ENCODE measurements around the gene HPCAL1. TPM values are rescaled to one million over a fixed set of nuclear protein-coding genes. Genes with fewer than 3 reads are reported as not detected.

HPCAL1 gene
- total and polyA plus RNA-seq, 10 of the 15 experiments (the other 5 are each of a cell fraction or from before 2014, with no cell fraction given), result 0.40 to 12.8 (median 7.9) TPM

DNA sequence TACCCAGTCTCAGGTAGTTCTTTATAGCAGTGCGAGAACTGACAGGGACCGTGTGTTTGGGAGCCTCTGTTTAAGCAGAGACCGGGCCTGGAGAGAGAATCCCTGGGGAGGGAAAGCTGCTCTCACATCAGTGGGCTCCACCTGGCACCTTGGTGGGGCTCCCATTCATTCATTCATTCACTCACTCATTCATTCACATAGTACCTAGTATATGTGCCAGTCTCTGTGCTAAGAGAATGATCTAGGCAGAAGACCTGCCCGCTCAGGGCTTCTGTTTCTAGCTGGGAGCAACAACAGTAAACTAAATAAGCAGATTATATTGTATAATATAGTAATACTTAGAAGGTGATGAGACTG lies 17.8 kb downstream of the HPCAL1 start:
- H3K4me3 ChIP-seq, result no peak overlapping the region
- no TSS peak for BruUV-seq (replicated peaks)
- ATAC-seq, result no peak
- ChIA-PET SMC1A (ENCODE audit: uncharacterized antibody, unreplicated experiment) (interaction anchor here (1.1 kb wide), 1 partner anchor 13 kb away, joined by 3 read pairs; no protein-coding TSS in a partner anchor), CTCF (interaction anchor here (0.5 kb wide), 1 partner anchor 15 kb away, joined by 3 read pairs; no protein-coding TSS in a partner anchor), POLR2A (no interaction called here), RAD21 (ENCODE audit: unreplicated experiment) (no interaction called here)
- H3K27ac ChIP-seq (ENCODE audit: control insufficient read depth, insufficient read depth), result no peak overlapping the region
- H3K4me2 ChIP-seq (ENCODE audit: control insufficient read depth, insufficient read depth), result no peak overlapping the region
- no peaks in the 10 kb centered on the region for H4K20me1 ChIP-seq (ENCODE audit: control insufficient read depth, insufficient read depth)
- H3K27me3 ChIP-seq (replicated peaks in 1 of 2; ENCODE audit: control insufficient read depth in 2 of 2, insufficient read depth in 2 of 2, low read length in 1 of 2), result no peaks in the 10 kb centered on the region
- no peak overlapping the region for H2AFZ ChIP-seq (ENCODE audit: control insufficient read depth, low read depth, low read length)
- FAIRE-seq, result no peak
- no peak overlapping the region for H3K9ac ChIP-seq (ENCODE audit: control insufficient read depth, insufficient read depth, low read length)
- 91% methylated on average over 4 of the region's 4 CpGs for WGBS (ENCODE audit: insufficient coverage, insufficient replicate concordance, low lambda C conversion rate, missing lambda C conversion rate)
- peak; percentile 66 for TF ChIP-seq ZNF24 (IDR thresholded peaks at IDR 0.05)
- TF ChIP-seq STAT1 (conservative IDR thresholded peaks at IDR 0.05), result no peak
- H3K36me3 ChIP-seq (ENCODE audit: control insufficient read depth in 2 of 2, insufficient read depth in 2 of 2, low read length in 1 of 2), result no peaks in the 10 kb centered on the region
- DNase-seq (ENCODE audit: low read depth, low spot score), result no peak
- intact Hi-C loops (cut with micrococcal nuclease; ENCODE audit: unreplicated experiment), result no loop called here
- in situ Hi-C loops (cut with MboI), result no loop called here
- H3K4me1 ChIP-seq (ENCODE audit: control insufficient read depth, insufficient read depth, low read length), result peaks cover 4% of the 10 kb centered on the region
- H3K9me3 ChIP-seq (replicated peaks; ENCODE audit: control insufficient read depth, insufficient read depth, low read length), result no peaks in the 10 kb centered on the region; the same call in 2 of the 3 replicates
- H3K79me2 ChIP-seq (ENCODE audit: control insufficient read depth, insufficient read depth, low read length), result no peaks in the 10 kb centered on the region

DNA sequence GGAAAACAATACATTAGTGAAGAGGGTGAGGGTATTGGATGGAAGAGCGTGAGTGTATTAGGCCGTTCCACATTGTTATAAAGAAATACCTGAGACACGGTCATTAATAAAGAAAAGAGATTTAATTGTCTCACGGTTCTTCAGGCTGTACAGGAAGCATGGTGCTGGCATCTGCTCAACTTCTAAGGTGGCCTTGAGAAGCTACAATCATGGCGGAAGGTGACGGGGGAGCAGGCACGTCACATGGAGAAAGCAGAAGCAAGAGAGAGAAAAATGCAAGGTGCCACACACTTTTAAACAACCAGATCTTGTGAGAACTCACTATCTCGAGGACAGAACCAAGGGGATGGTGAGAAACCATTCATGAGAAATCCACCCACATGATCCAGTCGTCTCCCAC lies 18.2 kb downstream of the HPCAL1 start:
- no TSS peak for BruUV-seq (replicated peaks)
- no peak for ATAC-seq
- 64% methylated on average over 9 of the region's 9 CpGs for WGBS (ENCODE audit: insufficient coverage, insufficient replicate concordance, low lambda C conversion rate, missing lambda C conversion rate)
- in situ Hi-C loops (cut with MboI), result no loop called here
- ChIA-PET POLR2A (no interaction called here), CTCF (no interaction called here), SMC1A (ENCODE audit: uncharacterized antibody, unreplicated experiment) (interaction anchor here (0.7 to 2.3 kb wide), 2 partner anchors 16 to 88 kb away, joined by 3 to 8 read pairs; no protein-coding TSS in a partner anchor), RAD21 (ENCODE audit: unreplicated experiment) (no interaction called here)
- Histone ChIP-seq H3K4me2 (ENCODE audit: control insufficient read depth, insufficient read depth) (no peak overlapping the region), H3K4me3 (no peak overlapping the region), H3K9ac (ENCODE audit: control insufficient read depth, insufficient read depth, low read length) (no peak overlapping the region), H3K79me2 (ENCODE audit: control insufficient read depth, insufficient read depth, low read length) (no peaks in the 10 kb centered on the region), H3K27ac (ENCODE audit: control insufficient read depth, insufficient read depth) (no peak overlapping the region), H3K27me3 (replicated peaks in 1 of 2; ENCODE audit: control insufficient read depth in 2 of 2, insufficient read depth in 2 of 2, low read length in 1 of 2) (no peaks in the 10 kb centered on the region), H2AFZ (ENCODE audit: control insufficient read depth, low read depth, low read length) (no peak overlapping the region), H4K20me1 (ENCODE audit: control insufficient read depth, insufficient read depth) (no peaks in the 10 kb centered on the region), H3K36me3 (ENCODE audit: control insufficient read depth in 2 of 2, insufficient read depth in 2 of 2, low read length in 1 of 2) (no peaks in the 10 kb centered on the region), H3K9me3 (replicated peaks; ENCODE audit: control insufficient read depth, insufficient read depth, low read length) (no peaks in the 10 kb centered on the region; the same call in 2 of the 3 replicates), H3K4me1 (ENCODE audit: control insufficient read depth, insufficient read depth, low read length) (peaks cover 4% of the 10 kb centered on the region)
- no peak for FAIRE-seq
- intact Hi-C loops (cut with micrococcal nuclease; ENCODE audit: unreplicated experiment), result no loop called here
- no peak for DNase-seq (ENCODE audit: low read depth, low spot score)
- TF ChIP-seq SUPT20H (IDR thresholded peaks at IDR 0.05; ENCODE audit: borderline replicate concordance, control insufficient read depth, low read depth, low read length) (no peak), PAX8 (IDR thresholded peaks at IDR 0.05) (no peak), MYC (IDR thresholded peaks at IDR 0.05; ENCODE audit: insufficient read depth, insufficient read length, insufficient replicate concordance, low read length, severe bottlenecking) (no peak), BCL11A (IDR thresholded peaks at IDR 0.05; ENCODE audit: low read depth, low read length) (no peak), MTA2 (IDR thresholded peaks at IDR 0.05; ENCODE audit: low read depth) (no peak), ZBED1 (IDR thresholded peaks at IDR 0.05; ENCODE audit: borderline replicate concordance) (no peak), BHLHE40 (IDR thresholded peaks at IDR 0.05; ENCODE audit: borderline replicate concordance in 1 of 2, low read depth in 2 of 2, low read length in 1 of 2) (no peak), SRF (IDR thresholded peaks at IDR 0.05; ENCODE audit: low read depth in 2 of 2, low read length in 2 of 2) (no peak), RBBP5 (conservative IDR thresholded peaks at IDR 0.05) (no peak), POLR2A (IDR thresholded peaks at IDR 0.05; ENCODE audit: low read depth, low read length) (no peak), EGR1 (IDR thresholded peaks at IDR 0.05; ENCODE audit: borderline replicate concordance in 1 of 2, low read depth in 2 of 2, low read length in 2 of 2) (no peak), NR2C2 (IDR thresholded peaks at IDR 0.05; ENCODE audit: borderline replicate concordance, control insufficient read depth, insufficient read length, low read depth) (no peak), MXI1 (IDR thresholded peaks at IDR 0.05; ENCODE audit: low read depth, low read length) (no peak)
- TF ChIP-seq, protein P1, sequence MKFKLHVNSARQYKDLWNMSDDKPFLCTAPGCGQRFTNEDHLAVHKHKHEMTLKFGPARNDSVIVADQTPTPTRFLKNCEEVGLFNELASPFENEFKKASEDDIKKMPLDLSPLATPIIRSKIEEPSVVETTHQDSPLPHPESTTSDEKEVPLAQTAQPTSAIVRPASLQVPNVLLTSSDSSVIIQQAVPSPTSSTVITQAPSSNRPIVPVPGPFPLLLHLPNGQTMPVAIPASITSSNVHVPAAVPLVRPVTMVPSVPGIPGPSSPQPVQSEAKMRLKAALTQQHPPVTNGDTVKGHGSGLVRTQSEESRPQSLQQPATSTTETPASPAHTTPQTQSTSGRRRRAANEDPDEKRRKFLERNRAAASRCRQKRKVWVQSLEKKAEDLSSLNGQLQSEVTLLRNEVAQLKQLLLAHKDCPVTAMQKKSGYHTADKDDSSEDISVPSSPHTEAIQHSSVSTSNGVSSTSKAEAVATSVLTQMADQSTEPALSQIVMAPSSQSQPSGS (IDR thresholded peaks at IDR 0.05; ENCODE audit: low read length), result no peak
- TF ChIP-seq, protein P2, sequence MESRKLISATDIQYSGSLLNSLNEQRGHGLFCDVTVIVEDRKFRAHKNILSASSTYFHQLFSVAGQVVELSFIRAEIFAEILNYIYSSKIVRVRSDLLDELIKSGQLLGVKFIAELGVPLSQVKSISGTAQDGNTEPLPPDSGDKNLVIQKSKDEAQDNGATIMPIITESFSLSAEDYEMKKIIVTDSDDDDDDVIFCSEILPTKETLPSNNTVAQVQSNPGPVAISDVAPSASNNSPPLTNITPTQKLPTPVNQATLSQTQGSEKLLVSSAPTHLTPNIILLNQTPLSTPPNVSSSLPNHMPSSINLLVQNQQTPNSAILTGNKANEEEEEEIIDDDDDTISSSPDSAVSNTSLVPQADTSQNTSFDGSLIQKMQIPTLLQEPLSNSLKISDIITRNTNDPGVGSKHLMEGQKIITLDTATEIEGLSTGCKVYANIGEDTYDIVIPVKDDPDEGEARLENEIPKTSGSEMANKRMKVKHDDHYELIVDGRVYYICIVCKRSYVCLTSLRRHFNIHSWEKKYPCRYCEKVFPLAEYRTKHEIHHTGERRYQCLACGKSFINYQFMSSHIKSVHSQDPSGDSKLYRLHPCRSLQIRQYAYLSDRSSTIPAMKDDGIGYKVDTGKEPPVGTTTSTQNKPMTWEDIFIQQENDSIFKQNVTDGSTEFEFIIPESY (IDR thresholded peaks at IDR 0.05), result no peak
